ENCODE measurements around the gene ATP6V1B1.

- no peak for TF ChIP-seq POLR2AphosphoS5 (IDR thresholded peaks at IDR 0.05; ENCODE audit: low read depth, low read length)
- TF ChIP-seq POLR2A (IDR thresholded peaks at IDR 0.05; ENCODE audit: low read depth, low read length), result no peak
These were observed 13.2 kb upstream of the ATP6V1B1 start for GRCh38 chr2:70922235-70923234.

All from GM12892 (cell line).